ENCODE measurements around the gene DUSP28.
A peak's percentile ranks its signal among the peaks of the same experiment; 100 is the strongest.

DUSP28 gene

DNA sequence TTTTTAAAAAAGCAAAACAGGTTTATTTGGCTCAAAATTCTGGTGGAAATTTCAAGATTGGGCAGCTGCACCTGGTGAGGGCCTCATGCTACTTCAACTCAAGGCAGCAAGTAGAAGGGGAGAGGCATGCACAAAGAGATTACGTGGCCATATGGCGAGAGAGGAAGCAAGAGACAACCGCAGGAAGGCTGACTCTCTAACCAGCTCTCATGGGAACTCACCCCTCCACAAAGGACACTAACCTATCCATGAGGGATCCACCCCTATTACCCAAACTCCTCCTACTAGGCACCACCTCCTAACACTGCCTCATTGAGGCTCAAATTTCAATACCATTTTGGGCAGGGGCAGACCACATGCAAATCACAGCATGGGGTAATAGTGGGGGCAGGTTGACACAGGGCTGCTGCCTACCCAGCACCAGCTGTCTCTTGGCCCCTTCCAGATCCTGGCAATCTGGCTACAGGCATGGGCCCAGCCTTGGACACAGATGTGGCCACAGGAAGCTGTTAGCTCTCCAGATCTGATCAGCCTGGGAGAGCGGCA is 24.4 kb downstream of the DUSP28 start:
- peak; percentile 54 for DNase-seq (ENCODE audit: low read depth)
- TF ChIP-seq, protein P1, sequence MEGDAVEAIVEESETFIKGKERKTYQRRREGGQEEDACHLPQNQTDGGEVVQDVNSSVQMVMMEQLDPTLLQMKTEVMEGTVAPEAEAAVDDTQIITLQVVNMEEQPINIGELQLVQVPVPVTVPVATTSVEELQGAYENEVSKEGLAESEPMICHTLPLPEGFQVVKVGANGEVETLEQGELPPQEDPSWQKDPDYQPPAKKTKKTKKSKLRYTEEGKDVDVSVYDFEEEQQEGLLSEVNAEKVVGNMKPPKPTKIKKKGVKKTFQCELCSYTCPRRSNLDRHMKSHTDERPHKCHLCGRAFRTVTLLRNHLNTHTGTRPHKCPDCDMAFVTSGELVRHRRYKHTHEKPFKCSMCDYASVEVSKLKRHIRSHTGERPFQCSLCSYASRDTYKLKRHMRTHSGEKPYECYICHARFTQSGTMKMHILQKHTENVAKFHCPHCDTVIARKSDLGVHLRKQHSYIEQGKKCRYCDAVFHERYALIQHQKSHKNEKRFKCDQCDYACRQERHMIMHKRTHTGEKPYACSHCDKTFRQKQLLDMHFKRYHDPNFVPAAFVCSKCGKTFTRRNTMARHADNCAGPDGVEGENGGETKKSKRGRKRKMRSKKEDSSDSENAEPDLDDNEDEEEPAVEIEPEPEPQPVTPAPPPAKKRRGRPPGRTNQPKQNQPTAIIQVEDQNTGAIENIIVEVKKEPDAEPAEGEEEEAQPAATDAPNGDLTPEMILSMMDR (IDR thresholded peaks at IDR 0.05; ENCODE audit: insufficient read depth, low read depth, low read length, missing control alignments) = no peak
- H3K4me3 ChIP-seq (ENCODE audit: low read length) = peak overlapping the region; percentile 98

DNA sequence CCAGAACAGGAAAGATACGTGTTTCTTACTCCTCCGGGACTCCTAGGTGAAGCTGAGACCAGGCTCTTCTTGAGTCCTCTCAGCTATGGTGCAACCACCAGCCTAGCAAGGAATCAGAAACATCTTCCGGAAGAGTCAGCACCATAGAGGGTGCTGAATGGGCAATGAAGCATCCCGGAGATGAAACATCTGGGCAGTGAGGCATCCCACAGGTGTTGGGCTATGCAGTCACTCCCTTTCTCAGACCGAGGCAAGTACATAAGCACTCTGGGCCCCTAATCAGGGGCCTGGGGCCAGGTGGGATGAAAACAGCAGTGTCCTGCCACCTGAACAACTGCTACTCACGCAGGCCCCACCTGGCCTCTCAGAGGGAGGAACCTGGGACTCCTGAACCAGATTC is 24.9 kb downstream of the DUSP28 start:
- DNase-seq (ENCODE audit: low read depth) = no peak
- peak overlapping the region; percentile 98 for H3K4me3 ChIP-seq (ENCODE audit: low read length)
- TF ChIP-seq, protein P1 (IDR thresholded peaks at IDR 0.05; ENCODE audit: insufficient read depth, low read depth, low read length, missing control alignments) = no peak

DNA sequence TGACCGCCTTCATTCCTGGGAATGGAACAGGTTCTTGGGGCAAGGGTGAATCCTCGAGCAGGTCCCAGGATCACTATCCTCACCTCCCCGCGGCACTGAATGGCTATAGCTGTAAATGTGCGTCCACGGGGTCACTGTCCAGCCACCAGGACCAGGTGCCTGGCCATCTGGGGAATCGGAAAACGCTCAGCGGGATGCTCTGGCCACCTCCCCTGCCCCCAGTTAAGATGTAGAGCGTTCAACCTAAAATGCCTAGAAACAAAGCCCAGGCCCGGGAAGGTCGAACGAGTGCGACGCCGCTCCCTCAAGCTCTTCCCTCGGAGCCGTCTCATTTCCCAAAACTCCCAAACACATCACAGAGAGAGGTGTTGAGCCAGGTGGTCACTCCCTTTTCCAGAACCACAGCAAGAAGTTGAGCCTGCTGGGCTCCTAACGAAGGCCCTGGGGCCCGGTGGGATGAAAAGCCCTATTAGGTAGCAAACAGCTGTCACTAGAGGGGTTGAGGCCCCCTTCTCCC is 25.6 kb downstream of the DUSP28 start:
- TF ChIP-seq, protein P1 (IDR thresholded peaks at IDR 0.05; ENCODE audit: insufficient read depth, low read depth, low read length, missing control alignments) = no peak
- no peak for DNase-seq (ENCODE audit: low read depth)
- H3K4me3 ChIP-seq (ENCODE audit: low read length) = peak overlapping the region; percentile 98

DNA sequence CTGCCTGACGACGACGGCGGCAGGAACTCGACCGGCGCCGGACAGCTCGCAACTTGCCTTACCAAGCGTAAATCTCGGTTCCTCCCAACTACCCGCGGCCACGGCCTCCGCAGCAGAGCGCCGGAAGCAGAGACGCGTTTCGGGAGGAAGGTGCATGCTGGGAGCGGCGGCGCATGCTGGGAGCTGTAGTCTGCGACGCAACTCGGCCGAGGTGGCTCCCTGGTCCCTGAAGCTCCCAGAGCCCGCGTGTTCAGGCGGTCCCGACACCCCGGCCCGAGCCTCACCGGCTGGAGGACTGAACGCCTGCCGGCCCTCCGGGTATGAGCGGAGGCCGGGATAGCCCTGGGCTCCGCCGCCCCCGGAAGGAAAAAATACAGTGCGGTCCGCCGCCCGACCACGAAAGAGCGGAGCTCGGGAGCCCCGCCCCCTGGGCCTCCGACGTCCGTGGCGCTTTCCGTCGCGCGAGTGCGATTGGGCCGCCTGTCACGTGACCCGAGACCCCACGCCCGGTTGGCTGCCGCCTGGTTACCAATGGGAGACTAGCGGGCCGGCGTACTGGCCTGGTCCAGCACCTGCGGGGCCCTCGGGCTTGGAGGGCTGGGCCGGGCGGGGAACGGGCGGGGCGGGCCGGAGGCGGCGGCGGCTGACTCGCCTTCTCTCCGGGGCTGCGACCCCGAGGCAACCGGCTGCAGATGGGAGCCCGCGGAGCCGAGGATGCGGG is 26.2 kb downstream of the DUSP28 start, which contains the start of gene CAPN10:
Gene CAPN10 (plus strand): TSS at position 537 of the 721 bp plus-strand sequence. CDS start 178 bp downstream, at position 715.
- peak within 1 kb of the TSS; percentile 98 for H3K4me3 ChIP-seq (ENCODE audit: low read length)
- DNase-seq (ENCODE audit: low read depth) = peak; percentile 97
- TF ChIP-seq, protein P1 (IDR thresholded peaks at IDR 0.05; ENCODE audit: insufficient read depth, low read depth, low read length, missing control alignments) = no peak

DNA sequence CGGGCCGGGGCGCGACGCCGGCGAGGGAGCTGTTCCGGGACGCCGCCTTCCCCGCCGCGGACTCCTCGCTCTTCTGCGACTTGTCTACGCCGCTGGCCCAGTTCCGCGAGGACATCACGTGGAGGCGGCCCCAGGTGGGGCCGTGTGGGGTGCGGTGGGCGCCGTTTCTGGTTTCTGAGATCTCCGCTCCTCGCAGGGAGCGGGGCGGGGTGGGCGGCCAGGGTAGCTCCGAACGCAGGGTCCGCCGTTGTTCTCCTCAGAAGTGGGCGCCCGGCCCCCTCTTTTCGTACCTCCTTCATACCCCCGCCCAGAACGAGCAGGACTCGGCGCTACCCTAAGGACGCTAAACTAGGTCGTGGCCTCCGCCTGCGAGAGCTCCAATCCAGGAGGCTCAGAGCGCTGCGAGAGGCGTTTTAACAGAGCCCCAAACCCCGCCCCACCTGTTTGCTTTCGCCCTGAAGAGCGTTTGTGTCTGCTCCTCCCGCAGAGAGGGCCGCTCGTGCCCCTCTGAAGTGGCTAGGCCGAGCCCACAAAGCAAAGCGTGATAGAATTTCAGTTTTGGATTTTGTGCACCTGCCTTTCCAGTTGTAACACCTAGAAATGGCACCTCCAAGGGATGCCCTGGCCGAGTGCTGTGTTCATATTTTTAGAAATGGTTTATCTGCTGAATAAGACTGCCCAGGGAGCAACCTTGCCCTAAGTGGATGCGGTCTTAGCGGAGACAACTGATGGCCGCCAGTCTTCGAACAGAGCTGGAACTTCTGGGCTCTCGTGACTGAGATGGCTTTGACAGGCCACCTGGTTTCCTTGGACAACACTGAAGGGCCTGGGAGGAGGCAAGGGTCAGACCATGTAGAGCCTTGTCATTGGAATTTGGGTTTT is 27.0 kb downstream of the DUSP28 start:
- TF ChIP-seq, protein P1 (IDR thresholded peaks at IDR 0.05; ENCODE audit: insufficient read depth, low read depth, low read length, missing control alignments) = no peak
- peak overlapping the region; percentile 98 for H3K4me3 ChIP-seq (ENCODE audit: low read length)
- peak; percentile 54 for DNase-seq (ENCODE audit: low read depth)

DNA sequence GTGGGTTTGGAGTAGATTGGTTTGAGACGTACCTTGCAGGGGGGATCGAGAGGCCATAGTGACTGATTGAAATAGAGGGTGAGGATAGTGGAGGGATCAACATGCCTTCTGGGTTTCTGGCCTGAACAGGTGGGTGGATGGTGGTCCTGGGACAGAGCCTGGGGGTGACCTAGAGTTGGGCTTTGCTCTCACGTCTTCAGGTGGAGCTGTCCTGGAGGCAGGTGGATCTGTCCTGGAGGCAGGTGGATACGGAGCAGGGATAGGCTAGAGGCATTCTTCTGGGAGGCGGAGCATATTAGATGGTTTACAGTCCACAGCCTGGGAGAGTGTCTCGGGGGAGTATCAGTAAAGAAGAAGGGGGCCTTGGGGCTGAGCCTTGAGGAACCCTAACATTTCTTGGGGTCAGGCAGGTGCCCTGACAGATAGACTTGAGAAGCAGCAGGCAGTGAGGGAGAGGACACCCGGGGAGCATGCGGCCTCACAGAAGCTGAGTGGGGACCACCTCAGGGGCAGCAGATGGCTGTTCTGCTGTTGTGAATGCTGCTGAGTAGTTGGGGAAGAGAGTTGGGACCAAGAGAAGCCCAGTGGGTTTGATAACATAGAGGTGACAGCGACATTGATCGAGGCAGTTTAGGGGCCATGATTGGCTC is 28.0 kb downstream of the DUSP28 start:
- H3K4me3 ChIP-seq (ENCODE audit: low read length) = peak overlapping the region; percentile 98
- DNase-seq (ENCODE audit: low read depth) = no peak
- TF ChIP-seq, protein P1 (IDR thresholded peaks at IDR 0.05; ENCODE audit: insufficient read depth, low read depth, low read length, missing control alignments) = no peak
